Panc1 (cell line): ENCODE measurements around the gene SLX9. TPM values are rescaled to one million over a fixed set of nuclear protein-coding genes. Genes with fewer than 3 reads are reported as not detected.

Source experiments
- ATAC-seq: fragments of 200-7000 bp; cut with Tn5 transposase; 2 replicates; pipeline ENCODE4 v1.9.1; 2020; ENCODE audit warnings: mild to moderate bottlenecking, moderate library complexity
- BruUV-seq: library from RNA; stranded (reverse); fragments of 400-500 nt; replicated peaks from 2 replicates; lab custom pipeline; 2021; lab: Mats Ljungman, UMichigan
- CTCF ChIA-PET: fragments of 300-600 bp; sonication (Branson Sonifier 250); formaldehyde crosslinking; loops from one replicate; lab custom pipeline; 2022; ENCODE audit warnings: antibody characterized with exemption; lab: Charles Lee
- POLR2A ChIA-PET: fragments of 300-600 bp; sonication (Branson Sonifier 250); formaldehyde crosslinking; loops from one replicate; lab custom pipeline; 2022; ENCODE audit warnings: antibody characterized with exemption; lab: Charles Lee
- DNase-seq: peaks from one replicate; pipeline ENCODE4 v3.0.0-alpha.2; 2010; ENCODE audit warnings: low read depth, low spot score
- H3K27ac ChIP-seq: 2 replicates; pipeline ENCODE4 v1.5.1; 2011; ENCODE audit warnings: mild to moderate bottlenecking, low read length, inconsistent platforms
- H3K27me3 ChIP-seq: fragments of 200-500 bp; sonication (Bioruptor generic); 2 replicates; pipeline ENCODE4 v1.6.0; 2014; ENCODE audit warnings: low read length, inconsistent platforms; ENCODE audit not compliant: control insufficient read depth, insufficient read depth
- H3K36me3 ChIP-seq: fragments of 200-500 bp; sonication (Bioruptor generic); 2 replicates; pipeline ENCODE4 v1.5.1; 2014; ENCODE audit warnings: inconsistent platforms, mild to moderate bottlenecking, low read length, moderate library complexity; ENCODE audit not compliant: control insufficient read depth, insufficient read depth
- H3K4me1 ChIP-seq: 2 replicates; pipeline ENCODE4 v1.5.1; 2011; ENCODE audit warnings: inconsistent platforms, mild to moderate bottlenecking, low read length, moderate library complexity; ENCODE audit not compliant: control insufficient read depth, insufficient read depth
- H3K4me3 ChIP-seq, 2 experiments: 2 replicates each; pipeline ENCODE4 v1.5.1; 2011 to 2012; ENCODE audit warnings: low read depth in 2 of 2, low read length in 2 of 2, mild to moderate bottlenecking in 2 of 2, inconsistent platforms in 1 of 2, moderate library complexity in 1 of 2
- H3K9me3 ChIP-seq: fragments of 200-500 bp; sonication (Bioruptor generic); 2 replicates; pipeline ENCODE4 v1.5.1; 2014; ENCODE audit warnings: low read depth, mild to moderate bottlenecking, inconsistent platforms, low read length, moderate library complexity; ENCODE audit not compliant: control insufficient read depth, insufficient read depth
- CTCF ChIP-seq: fragments of 450-650 bp; IDR thresholded peaks from 2 replicates; pipeline ENCODE4 v1.5.1; 2017; ENCODE audit warnings: mild to moderate bottlenecking
- POLR2AphosphoS5 ChIP-seq: IDR thresholded peaks from 2 replicates; pipeline ENCODE4 v1.6.1; 2012; ENCODE audit warnings: mild to moderate bottlenecking, low read depth, low read length, moderate library complexity
- REST ChIP-seq, 2 experiments: IDR thresholded peaks; 2 replicates each; pipeline ENCODE4 v1.6.1; 2011 to 2012; ENCODE audit warnings: low read depth in 2 of 2, control low read depth in 1 of 2, low read length in 1 of 2, mild to moderate bottlenecking in 1 of 2, moderate library complexity in 1 of 2; ENCODE audit not compliant: insufficient read depth in 1 of 2
- SIN3A ChIP-seq: IDR thresholded peaks from 2 replicates; pipeline ENCODE4 v1.6.1; 2012; ENCODE audit warnings: low read depth, mild to moderate bottlenecking, low read length, moderate library complexity, borderline replicate concordance; ENCODE audit not compliant: insufficient read depth
- TCF7L2 ChIP-seq: IDR thresholded peaks from 2 replicates; pipeline ENCODE4 v1.6.1; 2011; ENCODE audit warnings: mild to moderate bottlenecking, low read depth, low read length, inconsistent platforms
- in situ Hi-C: cut with HindIII; loops from 2 replicates; pipeline ENCODE4 v1.10.0; 2016; ENCODE audit warnings: low sequenced_read_pairs, low pct_unique_long_range_greater_than_20kb
- intact Hi-C: fragments of 100-400 bp; cut with micrococcal nuclease; formaldehyde crosslinking; loops from one replicate; pipeline ENCODE4 v1.10.0; 2022; ENCODE audit not compliant: unreplicated experiment
- total RNA-seq: library from RNA; stranded (reverse); gene quantifications from one replicate; pipeline ENCODE4 v1.2.1, GENCODE V29; 2021; ENCODE audit not compliant: unreplicated experiment

SLX9 gene
- total RNA-seq, 1 experiment from 2014 or later = 50.9 TPM

GRCh38 chr21:44933918-44934260 lies 5.9 kb upstream of the SLX9 start:
- intact Hi-C loops (loop anchor here (5.0 kb wide), 1 partner anchor 42 kb away; no protein-coding TSS in a partner anchor), in situ Hi-C loops (no loop called here)
- no peak overlapping the region for H3K4me3 ChIP-seq
- H3K27me3 ChIP-seq = no peaks in the 10 kb centered on the region
- no peaks in the 10 kb centered on the region for H3K36me3 ChIP-seq
- DNase-seq (no peak), ATAC-seq (no peak)
- H3K27ac ChIP-seq = no peak overlapping the region
- peaks cover 12% of the 10 kb centered on the region for H3K4me1 ChIP-seq
- no peaks in the 10 kb centered on the region for H3K9me3 ChIP-seq
- ChIA-PET CTCF (interaction anchor here (0.7 kb wide), 1 partner anchor 45 kb away, joined by 3 read pairs; no protein-coding TSS in a partner anchor), POLR2A (no interaction called here)
- no peak for TF ChIP-seq POLR2AphosphoS5
- no peak for TF ChIP-seq REST (IDR thresholded peaks at IDR 0.05; ENCODE audit: insufficient read depth in 1 of 2, low read depth in 2 of 2, low read length in 1 of 2)
- TF ChIP-seq SIN3A = no peak
- TF ChIP-seq TCF7L2 = no peak
- no peak for TF ChIP-seq CTCF
- no TSS peak for BruUV-seq

- H3K27ac ChIP-seq = no peak overlapping the region
- no peaks in the 10 kb centered on the region for H3K36me3 ChIP-seq
- intact Hi-C loops (loop anchor here (5.0 kb wide), 1 partner anchor 42 kb away; no protein-coding TSS in a partner anchor), in situ Hi-C loops (no loop called here)
- no peaks in the 10 kb centered on the region for H3K27me3 ChIP-seq
- ATAC-seq (no peak), DNase-seq (no peak)
- no peak for TF ChIP-seq REST (IDR thresholded peaks at IDR 0.05; ENCODE audit: insufficient read depth in 1 of 2, low read depth in 2 of 2, low read length in 1 of 2)
- no peak for TF ChIP-seq CTCF
- no peak for TF ChIP-seq TCF7L2
- TF ChIP-seq SIN3A = no peak
- no peak for TF ChIP-seq POLR2AphosphoS5
- no peak overlapping the region for H3K4me3 ChIP-seq
- H3K9me3 ChIP-seq = no peaks in the 10 kb centered on the region
- H3K4me1 ChIP-seq = peaks cover 13% of the 10 kb centered on the region
- POLR2A ChIA-PET = no interaction called here
- no TSS peak for BruUV-seq
- CTCF ChIA-PET = no interaction called here
These were observed 5.6 kb upstream of the SLX9 start for GRCh38 chr21:44934276-44934675.
